H9 (cell line): ENCODE results near the gene XRCC6. TPM values are rescaled to one million over a fixed set of nuclear protein-coding genes. Genes with fewer than 3 reads are reported as not detected.

Source experiments
- DNase-seq: peaks from one replicate; pipeline ENCODE4 v3.0.0-alpha.2; 2017
- H2AFZ ChIP-seq: one replicate; pipeline ENCODE4 v1.6.1; 2013; ENCODE audit warnings: mild to moderate bottlenecking, low read length, control low read depth, moderate library complexity
- H2AK5ac ChIP-seq: 2 replicates; pipeline ENCODE4 v1.6.1; 2013; ENCODE audit warnings: low read length, control low read depth, mixed read lengths; ENCODE audit not compliant: insufficient read length
- H2BK120ac ChIP-seq: one replicate; pipeline ENCODE4 v1.6.1; 2013; ENCODE audit warnings: low read depth, mild to moderate bottlenecking, low read length, control low read depth, inconsistent platforms; ENCODE audit not compliant: poor library complexity, severe bottlenecking
- H2BK12ac ChIP-seq: 2 replicates; pipeline ENCODE4 v1.6.1; 2013; ENCODE audit warnings: low read length, control low read depth, mixed read lengths, low read depth; ENCODE audit not compliant: insufficient read length
- H2BK15ac ChIP-seq: 2 replicates; pipeline ENCODE4 v1.6.1; 2013; ENCODE audit warnings: low read depth, low read length, control low read depth
- H2BK20ac ChIP-seq: one replicate; pipeline ENCODE4 v1.6.1; 2013; ENCODE audit warnings: low read depth, mild to moderate bottlenecking, low read length, control low read depth, inconsistent platforms; ENCODE audit not compliant: poor library complexity, severe bottlenecking
- H2BK5ac ChIP-seq: 2 replicates; pipeline ENCODE4 v1.6.1; 2013; ENCODE audit warnings: low read length, control low read depth, mixed read lengths; ENCODE audit not compliant: insufficient read length
- H3K14ac ChIP-seq: 2 replicates; pipeline ENCODE4 v1.6.1; 2013; ENCODE audit warnings: low read length, control low read depth; ENCODE audit not compliant: insufficient read depth
- H3K18ac ChIP-seq: 2 replicates; pipeline ENCODE4 v1.6.1; 2013; ENCODE audit warnings: low read depth, mild to moderate bottlenecking, mixed read lengths, low read length, control low read depth; ENCODE audit not compliant: insufficient read length
- H3K23ac ChIP-seq: 2 replicates; pipeline ENCODE4 v1.6.1; 2013; ENCODE audit warnings: low read length, control low read depth, mixed read lengths, low read depth; ENCODE audit not compliant: insufficient read length
- H3K23me2 ChIP-seq: 2 replicates; pipeline ENCODE4 v1.6.1; 2013; ENCODE audit warnings: low read depth, mild to moderate bottlenecking, mixed read lengths, low read length, control low read depth; ENCODE audit not compliant: insufficient read length, poor library complexity, severe bottlenecking
- H3K27ac ChIP-seq: 2 replicates; pipeline ENCODE4 v1.5.1; 2013; ENCODE audit warnings: low read length, control low read depth, mixed read lengths, low read depth; ENCODE audit not compliant: insufficient read length
- H3K27me3 ChIP-seq: 2 replicates; pipeline ENCODE4 v1.6.1; 2013; ENCODE audit warnings: low read length, control low read depth, inconsistent platforms; ENCODE audit not compliant: insufficient read depth
- H3K4ac ChIP-seq: 2 replicates; pipeline ENCODE4 v1.6.1; 2013; ENCODE audit warnings: low read depth, mild to moderate bottlenecking, control low read depth, inconsistent platforms, low read length, moderate library complexity
- H3K4me1 ChIP-seq: 2 replicates; pipeline ENCODE4 v1.6.1; 2013; ENCODE audit warnings: low read length, control low read depth, inconsistent platforms; ENCODE audit not compliant: insufficient read depth
- H3K4me2 ChIP-seq: 2 replicates; pipeline ENCODE4 v1.6.1; 2013; ENCODE audit warnings: low read length, control low read depth, mixed read lengths; ENCODE audit not compliant: insufficient read length, insufficient read depth
- H3K56ac ChIP-seq: 2 replicates; pipeline ENCODE4 v1.6.1; 2013; ENCODE audit warnings: low read depth, mild to moderate bottlenecking, mixed read lengths, low read length, control low read depth; ENCODE audit not compliant: insufficient read length
- H3K79me1 ChIP-seq: 2 replicates; pipeline ENCODE4 v1.6.1; 2013; ENCODE audit warnings: low read depth, mild to moderate bottlenecking, moderate library complexity, low read length, control low read depth, inconsistent platforms; ENCODE audit not compliant: insufficient read depth, poor library complexity, severe bottlenecking
- H3K79me2 ChIP-seq: 2 replicates; pipeline ENCODE4 v1.6.1; 2013; ENCODE audit warnings: low read length, control low read depth, inconsistent platforms; ENCODE audit not compliant: insufficient read depth
- H3K9ac ChIP-seq: 2 replicates; pipeline ENCODE4 v1.6.1; 2013; ENCODE audit warnings: low read length, control low read depth, mixed read lengths; ENCODE audit not compliant: insufficient read length; ENCODE audit errors: extremely low read depth
- H3K9me3 ChIP-seq: one replicate; pipeline ENCODE4 v1.6.1; 2013; ENCODE audit warnings: low read depth, low read length, inconsistent platforms; ENCODE audit not compliant: control insufficient read depth
- H3T11ph ChIP-seq: one replicate; pipeline ENCODE4 v1.6.1; 2013; ENCODE audit warnings: mild to moderate bottlenecking, low read length, control low read depth, inconsistent platforms
- H4K20me1 ChIP-seq: one replicate; pipeline ENCODE4 v1.6.1; 2013; ENCODE audit not compliant: control insufficient read depth, insufficient read length, insufficient read depth
- H4K5ac ChIP-seq: 2 replicates; pipeline ENCODE4 v1.6.1; 2013; ENCODE audit warnings: low read depth, mild to moderate bottlenecking, mixed read lengths, low read length, control low read depth; ENCODE audit not compliant: insufficient read length
- H4K8ac ChIP-seq: replicated peaks from 2 replicates; pipeline ENCODE4 v1.6.1; 2013; ENCODE audit warnings: low read length, control low read depth, mixed read lengths, low read depth; ENCODE audit not compliant: insufficient read length
- H4K91ac ChIP-seq: 2 replicates; pipeline ENCODE4 v1.6.1; 2013; ENCODE audit warnings: low read depth, mild to moderate bottlenecking, moderate library complexity, mixed read lengths, low read length, control low read depth; ENCODE audit not compliant: insufficient read length
- H3K27ac Mint-ChIP-seq, 3 experiments: 2 replicates in 2 of 3; 3 replicates in 1 of 3; pipeline ENCODE4 v1.8.0; 2020 to 2021; ENCODE audit warnings: mixed read lengths in 3 of 3, mild to moderate bottlenecking in 1 of 3, moderate library complexity in 1 of 3
- H3K27me3 Mint-ChIP-seq: 2 replicates; pipeline ENCODE4 v1.8.0; 2021; ENCODE audit warnings: low read depth, mild to moderate bottlenecking, moderate library complexity, mixed read lengths
- H3K36me3 Mint-ChIP-seq, 3 experiments: 2 replicates in 2 of 3; 3 replicates in 1 of 3; pipeline ENCODE4 v1.8.0; 2020 to 2021; ENCODE audit warnings: low read depth in 3 of 3, mixed read lengths in 3 of 3; ENCODE audit not compliant: insufficient read depth in 1 of 3
- H3K4me1 Mint-ChIP-seq, 2 experiments: 2 replicates each; pipeline ENCODE4 v1.8.0; 2020; ENCODE audit warnings: mixed read lengths in 2 of 2
- H3K4me3 Mint-ChIP-seq, 2 experiments: 2 replicates in 1 of 2; 3 replicates in 1 of 2; pipeline ENCODE4 v1.8.0; 2020 to 2021; ENCODE audit warnings: mild to moderate bottlenecking in 2 of 2, mixed read lengths in 2 of 2, moderate library complexity in 1 of 2
- H3K9me3 Mint-ChIP-seq, 2 experiments: 2 replicates in 1 of 2; 3 replicates in 1 of 2; pipeline ENCODE4 v1.8.0; 2020; ENCODE audit warnings: mild to moderate bottlenecking in 2 of 2, mixed read lengths in 2 of 2, moderate library complexity in 1 of 2
- CTCF ChIP-seq: fragments of 200-600 bp; sonication (generic); conservative IDR thresholded peaks from 3 replicates; pipeline ENCODE4 v1.8.0; 2021; ENCODE audit warnings: antibody characterized with exemption, mild to moderate bottlenecking
- WGBS: extraction: QIAGEN DNeasy Blood & Tissue Kit; methylation state at CpG from one replicate; pipeline ENCODE4 v1.1.7; 2013; ENCODE audit warnings: missing lambda C conversion rate, low lambda C conversion rate, mixed read lengths; ENCODE audit not compliant: insufficient read length; ENCODE audit errors: extremely low coverage; 5-methylcytosine and 5-hydroxymethylcytosine counted together
- total RNA-seq: library from RNA; stranded (reverse); gene quantifications from 2 replicates; pipeline ENCODE4 v1.2.1, GENCODE V29; 2021

The XRCC6 gene
- total RNA-seq, 1 experiment from 2014 or later, result 461 TPM

DNA sequence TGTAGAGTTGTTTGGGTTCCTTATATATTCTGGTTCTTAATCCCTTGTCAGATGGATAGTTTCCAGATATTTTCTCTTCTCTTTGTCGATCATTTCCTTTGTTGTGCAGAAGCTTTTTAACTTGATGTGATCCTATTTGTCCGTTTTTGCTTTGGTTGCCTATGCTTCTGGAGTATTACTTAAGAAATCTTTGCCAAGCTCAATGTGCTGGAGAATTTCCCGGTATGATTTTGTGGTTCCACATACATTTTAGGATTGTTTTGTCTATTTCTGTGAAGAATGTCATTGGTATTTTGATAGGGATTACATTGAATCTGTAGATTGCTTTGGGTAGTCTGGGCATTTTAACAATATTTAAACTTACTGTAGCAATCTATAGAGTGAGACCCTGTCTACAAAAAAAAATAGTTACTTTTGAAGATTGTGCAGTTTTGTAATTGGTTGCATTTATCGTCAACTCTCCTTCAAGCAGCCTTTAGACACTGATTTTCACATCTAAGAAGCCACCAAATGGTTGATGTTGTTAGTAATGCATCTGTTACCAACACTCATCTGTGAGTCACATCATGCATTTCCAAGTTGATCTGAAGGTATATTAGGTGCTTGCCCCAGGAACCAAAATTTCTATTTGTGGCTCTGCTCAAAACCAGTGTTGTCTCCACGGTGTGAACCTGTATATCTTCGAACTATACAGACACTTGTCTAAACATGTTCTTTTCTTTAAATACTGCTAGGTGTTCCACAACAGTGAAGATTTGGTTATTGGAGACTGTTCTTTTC is 21.4 kb downstream of the XRCC6 start:
- Histone ChIP-seq H2BK5ac (no peak overlapping the region), H4K8ac (no peak overlapping the region), H4K20me1 (no peaks in the 10 kb centered on the region), H2AFZ (no peak overlapping the region), H3K4me1 (no peaks in the 10 kb centered on the region), H2BK12ac (no peak overlapping the region), H2BK20ac (no peak overlapping the region), H3K9me3 (no peaks in the 10 kb centered on the region), H3T11ph (no peak overlapping the region), H3K14ac (no peak overlapping the region), H2BK120ac (no peak overlapping the region), H3K9ac (no peak overlapping the region), H3K23me2 (no peaks in the 10 kb centered on the region), H3K79me2 (peaks cover 2% of the 10 kb centered on the region; the same call in 1 of the 2 replicates), H3K79me1 (no peaks in the 10 kb centered on the region), H4K91ac (no peak overlapping the region), H4K5ac (no peak overlapping the region), H3K4me2 (no peak overlapping the region), H3K27ac (no peak overlapping the region), H3K23ac (no peak overlapping the region), H2AK5ac (no peak overlapping the region), H3K4ac (no peak overlapping the region), H3K27me3 (no peaks in the 10 kb centered on the region), H2BK15ac (no peak overlapping the region), H3K18ac (no peak overlapping the region), H3K56ac (no peak overlapping the region)
- Mint-ChIP-seq H3K9me3 (no peaks in the 10 kb centered on the region), H3K27ac (no peak overlapping the region; a peak in 1 of 7 replicates), H3K27me3 (no peaks in the 10 kb centered on the region), H3K4me3 (no peak overlapping the region), H3K4me1 (no peaks in the 10 kb centered on the region), H3K36me3 (peaks cover 43 to 84% (median 66%) of the 10 kb centered on the region in 3 experiments)
- no peak for TF ChIP-seq CTCF
- no peak for DNase-seq
- WGBS, result no CpG with 5 or more reads among the region's 6 CpGs
